ENCODE data around the gene BEND3. TPM values are rescaled to one million over a fixed set of nuclear protein-coding genes. Genes with fewer than 3 reads are reported as not detected.
"Not testable (repeated sequence)": the region's sequence is repeated elsewhere in the genome, so short reads cannot be mapped to it uniquely, and the experiment has no call there.

Gene BEND3
- total RNA-seq, 2 experiments from 2014 or later: 2.3 to 2.5 TPM

DNA sequence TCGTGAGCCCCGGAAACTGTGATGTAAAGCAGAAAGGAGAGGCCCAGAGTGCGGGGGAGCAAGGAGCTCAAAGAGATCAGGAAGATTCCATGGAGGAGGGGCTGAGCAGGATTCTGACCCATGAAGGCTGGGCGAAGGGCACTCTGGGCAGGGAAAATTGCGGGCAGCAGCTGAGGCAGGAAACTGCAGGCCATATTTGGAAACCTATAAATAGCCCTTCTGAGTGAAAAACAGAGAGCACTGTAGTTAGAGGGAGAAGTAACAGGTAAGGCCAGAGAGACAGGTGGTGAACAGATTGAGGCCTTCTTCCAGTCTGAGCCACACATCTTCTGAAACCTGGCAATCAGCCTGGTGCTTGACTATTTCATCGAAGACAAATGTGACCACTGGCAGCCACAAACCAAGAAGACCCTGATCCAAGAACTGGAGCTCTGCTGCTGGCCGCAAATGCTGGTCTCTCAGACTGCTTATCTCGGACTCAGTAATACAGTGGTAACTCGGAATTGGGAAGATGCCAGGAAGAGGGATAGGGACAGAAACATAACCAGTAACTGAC is 14.1 kb upstream of the BEND3 start:
- no peak overlapping the region for H3K4me3 Mint-ChIP-seq
- H3K4me1 Mint-ChIP-seq: peaks cover 3% of the 10 kb centered on the region
- no peak for DNase-seq
- ChIA-PET CTCF (interaction anchor here (1.0 kb wide), 1 partner anchor 16 kb away, joined by 3 read pairs; no protein-coding TSS in a partner anchor), POLR2A (no interaction called here)
- no peaks in the 10 kb centered on the region for H3K36me3 Mint-ChIP-seq (ENCODE audit: low read depth)
- H3K9me3 Mint-ChIP-seq: no peaks in the 10 kb centered on the region
- peaks cover 2% of the 10 kb centered on the region for H3K27me3 Mint-ChIP-seq
- H3K27ac Mint-ChIP-seq: no peak overlapping the region

DNA sequence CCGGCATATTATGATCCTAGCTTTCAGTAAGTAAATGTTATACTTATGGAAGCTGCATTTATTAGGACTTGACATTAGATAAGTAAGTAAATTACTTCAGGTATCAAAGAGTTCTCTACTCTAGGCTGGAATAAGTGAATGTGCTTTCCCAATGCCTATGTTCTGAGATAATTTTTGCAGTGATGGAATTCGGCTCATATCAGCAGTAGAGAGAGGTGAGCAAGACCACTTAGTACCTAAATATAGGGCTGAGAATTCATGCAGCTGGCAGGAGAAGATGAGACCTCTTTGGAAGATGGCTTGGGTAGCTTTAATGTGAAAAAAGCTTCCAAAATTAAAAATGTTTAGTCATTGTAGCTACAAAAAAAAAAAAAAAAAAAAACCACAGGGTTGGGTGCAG is 13.3 kb upstream of the BEND3 start:
- Mint-ChIP-seq H3K36me3 (ENCODE audit: low read depth) (no peaks in the 10 kb centered on the region), H3K4me1 (peaks cover 3% of the 10 kb centered on the region), H3K27me3 (peaks cover 2% of the 10 kb centered on the region), H3K27ac (no peak overlapping the region), H3K9me3 (no peaks in the 10 kb centered on the region), H3K4me3 (no peak overlapping the region)
- no peak for DNase-seq
- ChIA-PET CTCF (no interaction called here), POLR2A (no interaction called here)

DNA sequence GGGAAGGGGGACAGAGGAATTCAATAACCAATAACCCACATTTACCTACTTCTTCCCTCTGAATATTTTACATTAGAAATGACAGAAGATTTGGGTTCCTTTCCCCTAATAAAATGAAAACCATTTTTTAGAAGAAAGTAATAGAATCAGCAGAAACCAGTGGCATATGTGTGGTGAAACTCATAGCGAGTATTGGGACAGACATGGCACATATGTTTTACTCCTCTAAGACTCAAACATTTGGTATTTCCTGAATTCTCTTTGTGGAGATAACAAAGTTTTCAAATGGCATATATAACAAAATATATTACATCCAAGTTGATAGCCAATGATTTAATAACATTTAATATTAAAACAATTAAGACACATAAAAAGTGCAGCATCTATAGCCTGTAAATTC is 12.9 kb upstream of the BEND3 start:
- ChIA-PET POLR2A (no interaction called here), CTCF (no interaction called here)
- Mint-ChIP-seq H3K36me3 (ENCODE audit: low read depth) (no peaks in the 10 kb centered on the region), H3K9me3 (no peaks in the 10 kb centered on the region), H3K4me3 (no peak overlapping the region), H3K27me3 (peaks cover 2% of the 10 kb centered on the region), H3K4me1 (peaks cover 3% of the 10 kb centered on the region), H3K27ac (no peak overlapping the region)
- DNase-seq: no peak

GRCh38 chr6:107125771-107126170 is 10.5 kb upstream of the BEND3 start:
- ChIA-PET CTCF (no interaction called here), POLR2A (no interaction called here)
- H3K4me3 Mint-ChIP-seq: no peak overlapping the region
- peaks cover 2% of the 10 kb centered on the region for H3K27me3 Mint-ChIP-seq
- H3K9me3 Mint-ChIP-seq: no peaks in the 10 kb centered on the region
- peaks cover 3% of the 10 kb centered on the region for H3K4me1 Mint-ChIP-seq
- no peak overlapping the region for H3K27ac Mint-ChIP-seq
- no peak for DNase-seq
- no peaks in the 10 kb centered on the region for H3K36me3 Mint-ChIP-seq (ENCODE audit: low read depth)

DNA sequence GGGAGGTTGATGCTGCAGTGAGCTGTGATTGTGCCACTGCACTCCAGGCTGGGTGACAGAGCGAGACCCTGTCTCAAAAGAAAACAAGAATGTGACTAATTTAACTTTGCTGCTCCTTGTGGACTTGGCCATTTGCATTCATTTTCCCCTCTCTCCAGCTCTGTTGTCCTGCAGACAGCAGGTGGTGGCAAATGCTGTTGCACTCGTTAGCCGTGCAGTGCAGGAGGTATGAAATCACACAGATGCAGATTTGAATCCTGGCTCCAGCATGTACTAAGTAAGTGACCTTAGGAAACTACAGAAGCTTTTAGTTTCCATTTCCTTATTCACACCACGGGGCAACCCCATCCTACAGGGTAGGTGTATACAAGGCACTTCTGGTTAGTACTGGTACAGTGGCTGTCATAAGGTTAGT is 9.6 kb upstream of the BEND3 start:
- POLR2A ChIA-PET: no interaction called here
- CTCF ChIA-PET: interaction anchor here (1.1 to 1.5 kb wide), 2 partner anchors 11 to 145 kb away, joined by 3 to 6 read pairs; no protein-coding TSS in a partner anchor
- Mint-ChIP-seq H3K4me1 (peaks cover 3% of the 10 kb centered on the region), H3K9me3 (no peaks in the 10 kb centered on the region), H3K27me3 (peaks cover 2% of the 10 kb centered on the region), H3K27ac (no peak overlapping the region), H3K36me3 (ENCODE audit: low read depth) (no peaks in the 10 kb centered on the region), H3K4me3 (no peak overlapping the region)
- no peak for DNase-seq

DNA sequence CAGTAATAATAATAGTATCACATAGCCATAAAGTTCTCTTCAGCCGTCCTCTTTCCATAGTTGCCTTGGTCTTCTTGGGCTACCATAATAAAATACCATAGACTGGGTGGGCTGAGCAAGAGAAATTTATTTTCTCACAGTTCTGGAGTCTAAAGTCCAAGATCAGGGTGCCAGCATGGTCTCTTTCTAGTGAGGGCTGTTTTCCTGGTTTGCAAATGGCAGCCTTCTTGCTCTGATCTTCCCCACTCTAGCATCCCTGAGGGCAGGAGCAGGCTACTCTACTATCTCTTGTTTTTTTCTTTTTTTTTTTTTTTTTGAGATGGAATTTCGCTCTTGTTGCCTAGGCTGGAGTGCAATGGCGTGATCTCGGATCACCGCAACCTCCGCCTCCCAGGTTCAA is 8.2 kb upstream of the BEND3 start:
- H3K27ac Mint-ChIP-seq: no peak overlapping the region
- no peaks in the 10 kb centered on the region for H3K9me3 Mint-ChIP-seq
- no peak for DNase-seq
- CTCF ChIA-PET: no interaction called here
- POLR2A ChIA-PET: no interaction called here
- H3K4me1 Mint-ChIP-seq: peaks cover 3% of the 10 kb centered on the region
- peaks cover 2% of the 10 kb centered on the region for H3K27me3 Mint-ChIP-seq
- no peaks in the 10 kb centered on the region for H3K36me3 Mint-ChIP-seq (ENCODE audit: low read depth)
- H3K4me3 Mint-ChIP-seq: no peak overlapping the region

DNA sequence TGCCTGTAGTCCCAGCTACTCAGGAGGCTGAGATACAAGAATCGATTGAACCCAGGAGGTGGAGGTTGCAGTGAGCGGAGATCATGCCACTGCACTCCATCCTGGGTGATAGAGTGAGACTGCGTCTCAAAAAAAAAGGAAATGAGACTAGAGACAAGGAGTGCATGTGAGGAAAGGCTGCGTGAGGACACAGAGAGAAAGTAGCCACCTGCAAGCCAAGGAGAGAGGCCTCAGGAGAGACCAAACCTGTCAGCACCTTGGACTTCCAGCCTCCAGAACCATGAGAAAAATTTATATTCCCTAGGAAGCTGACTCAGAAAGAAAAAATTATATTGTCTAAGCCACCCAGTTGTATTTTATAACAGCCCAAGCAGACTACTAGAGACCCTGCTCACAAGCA is 7.4 kb upstream of the BEND3 start:
- POLR2A ChIA-PET: no interaction called here
- CTCF ChIA-PET: no interaction called here
- DNase-seq: no peak
- Mint-ChIP-seq H3K4me3 (no peak overlapping the region), H3K4me1 (peaks cover 3% of the 10 kb centered on the region), H3K27me3 (peaks cover 2% of the 10 kb centered on the region), H3K27ac (no peak overlapping the region), H3K36me3 (ENCODE audit: low read depth) (no peaks in the 10 kb centered on the region), H3K9me3 (no peaks in the 10 kb centered on the region)

DNA sequence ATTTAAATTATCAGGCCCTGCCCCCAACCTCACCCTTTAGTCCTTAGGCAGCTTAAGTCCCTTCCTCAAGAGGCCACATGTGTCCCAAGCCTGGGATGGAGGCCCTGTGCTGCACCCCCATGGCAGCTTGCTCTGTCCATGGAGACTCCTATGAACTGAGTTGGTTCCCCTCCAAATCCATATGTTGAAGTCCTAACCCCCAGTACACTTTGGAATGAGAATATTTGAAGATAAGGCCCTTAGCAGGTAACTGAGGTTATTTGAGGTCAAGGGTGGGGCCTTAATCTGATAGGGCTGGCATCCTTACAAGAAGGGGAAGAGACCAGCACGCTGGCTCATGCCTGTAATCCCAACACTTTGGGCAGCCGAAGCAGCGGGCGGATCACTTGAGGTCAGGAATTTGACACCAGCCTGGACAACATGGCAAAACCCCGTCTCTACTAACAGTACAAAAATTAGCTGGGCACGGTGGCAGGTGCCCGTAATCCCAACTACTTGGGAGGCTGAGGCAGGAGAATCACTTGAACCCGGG is 6.7 kb upstream of the BEND3 start:
- ChIA-PET CTCF (no interaction called here), POLR2A (no interaction called here)
- Mint-ChIP-seq H3K36me3 (ENCODE audit: low read depth) (no peaks in the 10 kb centered on the region), H3K4me1 (peaks cover 3% of the 10 kb centered on the region), H3K4me3 (no peak overlapping the region), H3K27ac (no peak overlapping the region), H3K9me3 (no peaks in the 10 kb centered on the region), H3K27me3 (peaks cover 5% of the 10 kb centered on the region)
- DNase-seq: no peak

DNA sequence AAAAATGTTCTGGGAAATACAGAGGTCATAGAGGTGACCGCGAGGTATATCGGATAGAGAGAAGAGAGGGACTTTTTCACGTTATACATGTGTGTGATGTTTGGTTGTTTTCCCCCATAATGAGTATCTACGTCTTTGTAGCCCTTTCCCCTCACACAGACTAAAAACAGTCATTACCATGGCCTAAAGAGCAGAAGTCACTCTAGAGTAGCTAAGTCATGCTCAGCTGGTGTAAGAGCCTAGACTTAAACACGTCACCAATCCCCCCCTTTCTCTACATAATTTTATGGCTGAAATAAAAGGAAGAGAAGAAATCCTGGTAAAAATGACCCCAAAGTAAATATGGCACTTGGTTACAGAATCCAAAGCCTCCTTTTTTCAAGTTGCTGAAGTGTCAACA is 6.0 kb upstream of the BEND3 start:
- H3K36me3 Mint-ChIP-seq (ENCODE audit: low read depth): no peaks in the 10 kb centered on the region
- H3K4me3 Mint-ChIP-seq: no peak overlapping the region
- POLR2A ChIA-PET: no interaction called here
- H3K27ac Mint-ChIP-seq: no peak overlapping the region
- H3K4me1 Mint-ChIP-seq: peaks cover 9% of the 10 kb centered on the region
- H3K27me3 Mint-ChIP-seq: peaks cover 13% of the 10 kb centered on the region
- DNase-seq: no peak
- no peaks in the 10 kb centered on the region for H3K9me3 Mint-ChIP-seq
- CTCF ChIA-PET: no interaction called here

DNA sequence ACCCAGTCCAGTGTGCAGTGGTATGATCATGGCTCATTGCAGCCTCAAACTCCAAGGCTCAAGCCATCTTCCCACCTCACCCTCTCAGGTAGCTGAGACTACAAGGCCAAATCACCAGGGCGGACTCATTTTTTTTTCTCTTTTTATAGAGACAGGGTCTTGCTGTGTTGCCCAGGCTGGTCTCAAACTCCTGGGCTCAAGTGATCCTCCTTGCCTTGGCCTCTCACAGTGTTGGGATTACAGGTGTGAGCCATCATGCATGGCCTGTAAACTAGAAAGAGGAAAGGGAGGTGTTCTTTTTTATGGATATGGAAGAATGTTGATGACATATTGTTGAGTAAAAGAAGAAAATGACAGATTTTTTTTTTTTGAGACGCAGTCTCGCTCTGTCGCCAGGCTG is 5.1 kb upstream of the BEND3 start:
- no peak overlapping the region for H3K27ac Mint-ChIP-seq
- POLR2A ChIA-PET: no interaction called here
- no peak for DNase-seq
- no peaks in the 10 kb centered on the region for H3K9me3 Mint-ChIP-seq
- CTCF ChIA-PET: interaction anchor here (0.6 to 0.7 kb wide), 2 partner anchors 531 to 676 kb away, joined by 3 read pairs; no protein-coding TSS in a partner anchor
- H3K36me3 Mint-ChIP-seq (ENCODE audit: low read depth): no peaks in the 10 kb centered on the region
- no peak overlapping the region for H3K4me3 Mint-ChIP-seq
- H3K4me1 Mint-ChIP-seq: peaks cover 14% of the 10 kb centered on the region
- peaks cover 17% of the 10 kb centered on the region for H3K27me3 Mint-ChIP-seq

DNA sequence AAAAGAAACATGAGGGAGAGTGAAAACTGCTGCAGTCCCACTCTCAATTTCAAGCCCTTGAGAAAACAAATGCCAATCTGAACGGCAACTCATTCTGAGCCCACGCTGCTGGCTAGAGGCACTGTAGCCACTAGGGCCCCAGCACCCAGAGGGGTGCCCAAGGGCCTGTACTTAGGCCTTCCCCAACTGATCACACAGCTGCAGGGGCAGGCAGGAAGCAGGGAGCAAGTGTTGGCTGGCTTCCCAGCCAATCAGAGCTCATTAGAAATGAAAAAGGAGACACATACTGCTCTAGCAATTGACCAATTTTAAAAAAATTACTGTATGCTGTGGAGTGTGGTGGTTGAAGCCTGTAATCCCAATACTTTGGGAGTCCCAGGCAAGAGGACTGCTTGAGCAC is 3.7 kb upstream of the BEND3 start:
- H3K36me3 Mint-ChIP-seq (ENCODE audit: low read depth): no peaks in the 10 kb centered on the region
- ChIA-PET CTCF (no interaction called here), POLR2A (interaction anchor here (0.7 kb wide), 1 partner anchor 101 kb away, joined by 3 read pairs; no protein-coding TSS in a partner anchor)
- peaks cover 11% of the 10 kb centered on the region for H3K4me1 Mint-ChIP-seq
- no peaks in the 10 kb centered on the region for H3K9me3 Mint-ChIP-seq
- no peak for DNase-seq
- no peak overlapping the region for H3K4me3 Mint-ChIP-seq
- H3K27me3 Mint-ChIP-seq: peaks cover 17% of the 10 kb centered on the region
- H3K27ac Mint-ChIP-seq: no peak overlapping the region

- H3K4me1 Mint-ChIP-seq: peaks cover 16% of the 10 kb centered on the region
- CTCF ChIA-PET; H3K36me3 Mint-ChIP-seq (ENCODE audit: low read depth); POLR2A ChIA-PET; DNase-seq; H3K27ac Mint-ChIP-seq; H3K4me3 Mint-ChIP-seq; H3K9me3 Mint-ChIP-seq: not testable (repeated sequence)
- peaks cover 17% of the 10 kb centered on the region for H3K27me3 Mint-ChIP-seq
Observed at GRCh38 chr6:107118540-107118939, 3.2 kb upstream of the BEND3 start.

GRCh38 chr6:107116931-107117330 is 1.6 kb upstream of the BEND3 start:
- Mint-ChIP-seq H3K4me3 (peak overlapping the region; percentile 71), H3K27me3 (peaks cover 17% of the 10 kb centered on the region), H3K36me3 (ENCODE audit: low read depth) (no peaks in the 10 kb centered on the region), H3K27ac (no peak overlapping the region), H3K9me3 (no peaks in the 10 kb centered on the region), H3K4me1 (peaks cover 18% of the 10 kb centered on the region)
- CTCF ChIA-PET: interaction anchor here (1.5 kb wide), 1 partner anchor 88 kb away, joined by 5 read pairs; the partner anchor contains the start of gene MTRES1
- POLR2A ChIA-PET: interaction anchor here (1.8 kb wide), 2 partner anchors 56 to 343 kb away, joined by 9 to 10 read pairs; partner anchors contain the start of gene PDSS2
- DNase-seq: no peak

DNA sequence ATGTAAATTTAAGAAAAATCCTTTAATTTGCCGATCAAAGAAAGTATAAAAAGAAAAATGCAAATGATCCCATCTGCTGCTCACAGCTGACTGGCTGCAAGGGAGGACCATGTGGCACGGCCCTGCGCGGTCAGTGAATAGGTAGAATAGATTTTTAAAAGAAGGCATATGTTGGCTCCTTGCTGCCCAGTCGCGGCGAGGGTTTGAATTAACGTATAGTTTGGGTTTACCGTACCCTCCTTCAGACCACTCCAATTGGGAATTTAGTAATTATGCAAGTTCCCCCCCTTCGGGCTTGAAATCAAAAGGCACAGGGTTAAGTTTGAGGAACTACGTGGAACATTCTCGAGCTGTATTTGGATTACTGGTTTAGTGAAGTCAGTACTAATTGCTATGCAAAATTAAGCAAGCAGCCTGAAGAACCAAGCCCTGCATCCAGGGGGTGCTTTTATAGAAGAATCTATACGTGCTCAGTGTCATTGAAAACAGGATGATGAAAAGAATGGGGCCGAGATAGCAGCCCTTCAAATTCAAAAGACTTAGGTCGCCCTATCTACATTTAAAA is 1.1 kb upstream of the BEND3 start:
- peaks cover 18% of the 10 kb centered on the region for H3K4me1 Mint-ChIP-seq
- H3K9me3 Mint-ChIP-seq: no peaks in the 10 kb centered on the region
- CTCF ChIA-PET: interaction anchor here (1.4 to 1.5 kb wide), 2 partner anchors 44 to 88 kb away, joined by 3 to 5 read pairs; partner anchors contain the start of gene MTRES1
- no peak for DNase-seq
- peak overlapping the region; percentile 71 for H3K4me3 Mint-ChIP-seq
- POLR2A ChIA-PET: interaction anchor here (1.3 to 1.8 kb wide), 3 partner anchors 55 to 343 kb away, joined by 6 to 10 read pairs (median 9); partner anchors contain the start of genes MTRES1 and PDSS2
- H3K27ac Mint-ChIP-seq: no peak overlapping the region
- H3K36me3 Mint-ChIP-seq (ENCODE audit: low read depth): no peaks in the 10 kb centered on the region
- peaks cover 17% of the 10 kb centered on the region for H3K27me3 Mint-ChIP-seq
